HG03045 (cell line): ENCODE data around the gene ABCC3.

Experiments
- ATAC-seq: cut with Tn5 transposase; IDR thresholded peaks from one replicate; pipeline ENCODE4 v1.9.1; 2021; ENCODE audit warnings: mild to moderate bottlenecking, moderate library complexity; ENCODE audit not compliant: unreplicated experiment

Gene ABCC3

DNA sequence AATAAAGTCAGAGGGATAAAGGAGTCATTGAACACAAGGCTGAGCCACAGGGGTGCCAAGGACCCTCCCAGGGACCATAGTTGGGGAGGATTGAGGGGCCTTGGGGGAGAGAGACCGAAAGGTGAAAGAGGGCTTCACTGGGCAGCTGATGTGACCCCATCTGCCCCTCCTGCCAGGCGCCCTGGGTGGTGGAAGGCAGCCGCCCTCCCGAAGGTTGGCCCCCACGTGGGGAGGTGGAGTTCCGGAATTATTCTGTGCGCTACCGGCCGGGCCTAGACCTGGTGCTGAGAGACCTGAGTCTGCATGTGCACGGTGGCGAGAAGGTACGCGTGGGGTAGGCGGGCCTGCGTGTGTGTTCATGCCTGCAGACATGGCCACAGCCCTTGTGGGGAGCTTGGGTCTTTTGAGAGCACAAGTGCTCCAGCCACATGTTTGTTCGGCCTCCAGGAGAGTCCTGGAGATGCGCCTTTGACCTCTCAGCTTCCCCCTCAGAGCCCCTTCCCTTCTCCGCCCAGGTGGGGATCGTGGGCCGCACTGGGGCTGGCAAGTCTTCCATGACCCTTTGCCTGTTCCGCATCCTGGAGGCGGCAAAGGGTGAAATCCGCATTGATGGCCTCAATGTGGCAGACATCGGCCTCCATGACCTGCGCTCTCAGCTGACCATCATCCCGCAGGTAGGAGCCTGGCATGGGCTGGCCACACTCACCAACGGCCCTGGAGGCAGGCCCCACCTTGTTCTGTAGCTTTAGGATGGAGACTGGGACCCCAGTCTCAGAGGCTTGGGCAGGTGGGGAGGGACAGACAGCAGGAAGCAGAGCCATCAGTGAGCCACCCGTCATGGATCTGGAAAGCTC lies 49.0 kb downstream of the ABCC3 start:
- ATAC-seq: no peak

DNA sequence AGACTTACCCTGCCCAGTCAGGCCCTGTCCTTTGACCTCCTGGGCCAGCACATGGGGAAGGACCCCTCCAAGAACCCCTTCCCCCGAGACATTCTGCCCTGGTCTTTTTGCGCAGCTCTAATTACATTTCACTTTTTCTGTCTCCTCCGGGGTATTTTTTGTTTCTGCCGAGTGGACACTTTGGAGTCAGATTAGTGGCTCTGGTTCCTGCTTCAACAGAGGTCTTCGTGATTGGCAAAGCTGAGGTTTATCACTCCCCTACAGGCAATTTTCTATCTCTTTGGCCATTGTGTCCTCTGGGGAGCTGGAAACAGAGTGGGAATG lies 49.6 kb downstream of the ABCC3 start:
- ATAC-seq: no peak

DNA sequence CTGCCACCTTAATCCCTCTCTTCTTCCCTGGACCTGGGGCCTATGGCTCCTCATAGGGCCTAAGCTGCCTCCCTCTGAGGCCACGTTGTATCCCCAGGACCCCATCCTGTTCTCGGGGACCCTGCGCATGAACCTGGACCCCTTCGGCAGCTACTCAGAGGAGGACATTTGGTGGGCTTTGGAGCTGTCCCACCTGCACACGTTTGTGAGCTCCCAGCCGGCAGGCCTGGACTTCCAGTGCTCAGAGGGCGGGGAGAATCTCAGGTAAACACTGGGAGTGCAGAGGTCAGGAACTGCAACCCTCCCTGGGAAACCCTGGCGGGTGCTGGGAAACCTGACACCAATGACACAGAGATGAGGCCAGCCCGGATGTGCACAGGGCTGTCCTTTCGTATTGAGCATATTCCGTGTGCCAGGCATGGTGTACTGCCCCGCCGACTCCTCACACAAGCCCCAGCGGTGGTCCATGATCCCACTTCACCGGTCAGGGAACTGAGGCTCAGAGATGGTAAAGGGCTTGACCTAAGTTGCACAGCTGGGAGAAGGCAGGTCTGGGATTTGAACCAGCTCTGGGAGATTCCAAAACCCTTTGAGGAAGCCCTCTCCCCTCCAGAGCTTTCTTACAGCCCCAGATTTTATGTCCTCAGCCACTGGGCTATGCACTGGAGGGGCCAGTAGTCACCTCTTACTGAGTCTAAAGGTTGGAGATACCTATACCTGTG lies 50.1 kb downstream of the ABCC3 start:
- ATAC-seq: no peak

DNA sequence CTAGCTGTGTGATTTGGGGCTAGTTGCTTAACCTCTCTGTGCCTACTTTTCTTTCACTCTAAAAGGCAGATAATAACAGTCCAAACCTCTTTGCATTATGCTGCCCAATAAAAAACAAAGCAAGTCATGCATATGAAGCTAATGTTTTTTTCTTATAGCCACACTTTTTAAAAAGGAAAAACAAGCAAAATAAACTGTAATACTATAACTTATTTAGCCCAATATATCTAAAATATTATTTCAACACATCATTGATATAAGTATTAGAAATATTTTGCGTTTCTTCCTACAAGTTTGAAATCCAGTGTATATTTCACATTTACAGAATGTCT lies 50.6 kb downstream of the ABCC3 start:
- ATAC-seq: no peak

DNA sequence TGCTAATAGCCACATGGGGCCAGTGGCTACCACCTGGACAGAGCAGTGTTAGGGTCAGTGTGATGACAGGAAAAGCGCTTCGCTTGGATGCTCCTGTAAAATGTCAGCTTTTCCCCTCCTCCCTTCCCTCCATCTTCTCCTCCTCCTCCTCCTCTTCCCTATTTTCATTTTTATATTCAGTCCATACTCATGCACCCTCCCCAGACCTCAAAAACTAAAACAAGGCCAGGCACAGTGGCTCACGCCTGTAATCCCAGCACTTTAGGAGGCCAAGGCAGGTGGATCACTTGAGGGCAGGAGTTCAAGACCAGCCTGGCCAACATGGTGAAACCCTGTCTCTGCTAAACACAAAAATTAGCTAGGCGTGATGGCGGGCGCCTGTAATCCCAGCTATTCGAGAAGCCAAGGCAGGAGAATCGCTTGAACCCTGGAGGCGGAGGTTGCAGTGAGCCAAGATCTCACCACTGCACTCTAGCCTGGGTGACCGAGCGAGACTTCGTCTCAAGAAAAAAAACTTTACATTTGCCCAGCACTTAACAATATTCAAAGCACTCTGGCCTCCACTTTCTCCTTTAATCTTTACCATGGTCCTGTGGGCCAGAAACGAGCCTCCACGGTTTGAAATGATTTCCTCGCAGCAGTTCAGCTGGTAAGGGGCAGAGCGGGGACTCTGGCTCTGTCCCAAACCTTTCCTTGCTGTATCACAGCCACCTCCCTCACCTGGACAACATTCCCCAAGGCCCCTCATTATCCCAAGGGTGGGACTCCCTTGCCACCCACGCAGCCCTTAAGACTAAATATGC lies 51.2 kb downstream of the ABCC3 start:
- no peak for ATAC-seq

DNA sequence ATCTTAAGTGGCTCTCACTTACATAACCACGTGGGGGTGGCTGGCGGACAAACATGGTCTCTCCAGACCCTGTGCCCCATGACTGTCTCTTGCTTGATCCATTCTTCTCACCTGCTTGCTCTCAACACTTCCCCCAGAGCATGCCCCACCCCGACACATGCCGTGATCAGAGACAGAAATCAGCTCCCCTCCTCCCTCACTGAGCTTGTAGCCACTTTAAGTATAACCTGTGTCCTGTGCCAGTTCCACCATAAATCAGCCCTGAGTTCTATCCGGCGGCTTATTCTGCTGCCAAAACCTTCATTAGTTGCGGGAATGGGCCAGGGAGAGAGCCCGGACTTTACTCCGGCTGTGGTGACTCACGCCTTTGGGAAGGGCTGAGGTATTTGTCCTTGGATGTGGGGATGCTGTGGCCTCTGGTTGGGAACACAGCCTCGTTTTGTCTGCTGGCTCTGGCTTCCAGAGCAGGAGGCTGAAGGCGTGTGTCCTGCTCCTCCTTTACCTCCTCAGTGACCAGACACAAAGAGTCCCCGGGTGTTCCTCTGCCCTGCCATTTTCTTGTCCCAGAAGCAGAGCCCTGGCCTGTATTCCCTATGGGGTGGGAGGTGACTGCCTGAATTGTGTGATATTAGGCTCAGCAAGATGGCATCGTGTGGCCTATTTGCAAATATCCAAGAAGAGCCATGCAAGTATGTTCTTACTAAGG lies 52.0 kb downstream of the ABCC3 start:
- no peak for ATAC-seq

DNA sequence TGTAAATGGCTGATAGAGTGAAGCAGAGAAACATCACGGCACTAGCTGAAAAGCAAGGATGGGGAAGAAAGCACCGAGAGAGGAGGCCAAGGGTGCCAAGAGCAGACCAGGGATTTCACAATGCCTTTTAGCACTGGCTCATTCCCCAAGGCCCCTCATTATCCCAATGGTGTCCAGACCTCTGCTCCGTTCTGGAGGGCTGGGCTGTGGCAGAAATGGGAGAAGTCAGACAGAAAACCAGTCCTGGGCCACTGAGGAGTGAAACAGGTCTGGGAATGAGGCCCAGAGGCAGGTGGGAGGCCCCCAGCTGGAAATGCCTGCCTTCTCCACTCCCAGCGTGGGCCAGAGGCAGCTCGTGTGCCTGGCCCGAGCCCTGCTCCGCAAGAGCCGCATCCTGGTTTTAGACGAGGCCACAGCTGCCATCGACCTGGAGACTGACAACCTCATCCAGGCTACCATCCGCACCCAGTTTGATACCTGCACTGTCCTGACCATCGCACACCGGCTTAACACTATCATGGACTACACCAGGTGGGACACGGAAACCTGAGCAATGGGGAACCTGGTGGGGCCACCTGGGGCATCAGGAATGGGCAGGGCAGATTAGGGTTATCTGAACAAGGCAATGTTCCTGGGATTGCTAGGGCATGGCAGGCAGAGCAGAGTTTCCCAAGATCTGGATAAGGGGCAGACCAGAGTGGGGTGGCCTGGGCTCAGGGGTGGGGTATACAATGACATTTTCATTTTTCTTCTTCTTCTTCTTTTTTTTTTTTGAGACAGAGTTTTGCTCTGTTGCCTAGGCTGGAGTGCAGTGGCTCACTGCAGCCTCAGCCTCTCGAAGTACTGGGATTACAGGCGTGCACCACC lies 52.8 kb downstream of the ABCC3 start:
- no peak for ATAC-seq

DNA sequence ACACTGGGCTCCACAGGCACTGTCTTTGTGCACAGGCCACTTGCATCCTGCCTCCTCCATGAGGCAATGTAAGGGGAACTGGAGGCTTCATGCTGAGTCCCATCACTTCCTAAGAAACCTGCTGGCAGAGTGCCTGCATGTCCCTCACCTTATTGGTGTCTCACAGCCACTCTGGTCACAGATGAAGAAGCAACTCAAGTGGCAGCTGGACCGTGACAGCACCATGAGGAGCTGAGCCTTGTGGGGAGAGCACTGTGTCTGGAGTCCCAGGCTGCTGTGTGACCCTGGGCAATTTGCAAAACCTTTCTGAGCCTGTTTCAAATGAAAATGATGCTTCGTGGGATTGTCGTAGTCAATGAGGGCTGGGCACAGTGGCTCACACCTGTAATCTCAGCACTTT lies 53.6 kb downstream of the ABCC3 start:
- ATAC-seq: no peak

DNA sequence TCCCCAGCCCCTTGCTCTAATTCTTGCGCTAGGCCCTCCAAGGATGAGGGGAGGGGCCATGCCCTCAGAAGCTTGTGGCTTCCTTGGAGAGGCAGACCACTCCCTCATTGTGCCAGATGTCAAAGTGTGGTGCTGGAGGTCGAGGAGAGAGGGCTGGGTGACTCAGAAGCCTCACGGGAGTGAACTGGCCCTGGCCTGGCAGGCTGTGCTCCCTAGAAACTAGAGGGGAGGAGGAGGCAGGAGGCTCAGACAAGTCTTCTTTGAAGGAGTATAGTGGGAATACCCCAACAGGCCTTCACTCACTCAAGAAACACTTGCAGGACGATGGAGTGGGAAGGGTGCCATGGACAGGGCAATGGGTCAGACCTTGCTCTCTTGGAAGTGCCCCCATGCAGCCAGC lies 54.6 kb downstream of the ABCC3 start:
- ATAC-seq: no peak

DNA sequence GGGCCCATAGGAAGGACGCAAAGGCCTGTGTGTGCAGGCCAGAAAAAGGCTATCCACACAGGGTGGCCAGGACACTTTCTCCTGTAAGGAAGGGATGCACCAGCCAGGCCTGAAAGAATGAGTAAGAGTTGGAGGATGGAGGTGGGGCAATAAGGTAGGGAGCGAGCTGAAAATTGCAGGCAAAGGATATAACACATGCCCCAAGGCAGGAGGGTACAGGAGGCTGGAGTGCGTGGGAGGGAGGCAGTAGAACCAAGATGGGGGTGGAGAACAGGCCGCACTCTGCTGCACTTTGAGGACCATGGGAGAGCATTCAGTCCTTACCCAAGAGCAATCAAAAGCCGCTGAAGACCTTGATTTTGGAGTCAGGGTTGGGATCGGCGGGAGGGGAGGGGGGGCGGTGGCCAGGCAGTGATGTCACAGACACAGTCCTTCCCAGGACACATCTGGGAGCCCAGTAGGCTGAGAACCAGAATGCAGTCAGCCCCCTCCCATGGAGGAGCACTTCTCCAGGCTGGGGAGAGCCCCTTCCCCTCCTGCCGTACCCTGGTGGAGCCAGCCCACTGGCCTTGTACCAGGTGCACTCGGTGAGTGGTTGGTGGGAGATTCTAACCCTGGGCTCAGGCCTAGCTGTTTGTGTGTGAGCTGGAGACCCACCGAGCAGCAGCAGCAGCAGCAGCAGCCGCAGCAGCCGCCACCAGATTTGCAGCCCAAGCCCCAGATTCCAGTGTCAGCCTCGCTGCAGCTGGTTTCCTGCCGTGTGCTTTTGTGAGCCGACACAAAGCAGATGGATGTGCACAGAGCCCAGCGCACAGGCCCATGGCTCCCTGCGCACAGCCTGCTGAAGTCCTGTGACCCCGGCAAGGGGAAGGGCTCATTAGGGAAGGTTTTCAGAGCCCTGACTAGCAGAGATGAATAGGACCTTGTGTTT lies 55.5 kb downstream of the ABCC3 start:
- ATAC-seq: no peak

DNA sequence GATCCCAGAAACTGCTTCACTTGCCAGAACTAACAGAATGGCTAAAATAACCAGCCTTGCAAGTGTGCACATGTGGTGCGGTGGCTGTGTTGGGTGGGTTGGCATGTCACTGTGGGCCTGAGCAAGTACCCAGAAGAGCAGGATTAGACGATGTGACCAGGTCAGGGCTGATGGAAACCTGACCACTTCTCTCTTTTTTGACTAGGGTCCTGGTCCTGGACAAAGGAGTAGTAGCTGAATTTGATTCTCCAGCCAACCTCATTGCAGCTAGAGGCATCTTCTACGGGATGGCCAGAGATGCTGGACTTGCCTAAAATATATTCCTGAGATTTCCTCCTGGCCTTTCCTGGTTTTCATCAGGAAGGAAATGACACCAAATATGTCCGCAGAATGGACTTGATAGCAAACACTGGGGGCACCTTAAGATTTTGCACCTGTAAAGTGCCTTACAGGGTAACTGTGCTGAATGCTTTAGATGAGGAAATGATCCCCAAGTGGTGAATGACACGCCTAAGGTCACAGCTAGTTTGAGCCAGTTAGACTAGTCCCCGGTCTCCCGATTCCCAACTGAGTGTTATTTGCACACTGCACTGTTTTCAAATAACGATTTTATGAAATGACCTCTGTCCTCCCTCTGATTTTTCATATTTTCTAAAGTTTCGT lies 56.3 kb downstream of the ABCC3 start:
- no peak for ATAC-seq

DNA sequence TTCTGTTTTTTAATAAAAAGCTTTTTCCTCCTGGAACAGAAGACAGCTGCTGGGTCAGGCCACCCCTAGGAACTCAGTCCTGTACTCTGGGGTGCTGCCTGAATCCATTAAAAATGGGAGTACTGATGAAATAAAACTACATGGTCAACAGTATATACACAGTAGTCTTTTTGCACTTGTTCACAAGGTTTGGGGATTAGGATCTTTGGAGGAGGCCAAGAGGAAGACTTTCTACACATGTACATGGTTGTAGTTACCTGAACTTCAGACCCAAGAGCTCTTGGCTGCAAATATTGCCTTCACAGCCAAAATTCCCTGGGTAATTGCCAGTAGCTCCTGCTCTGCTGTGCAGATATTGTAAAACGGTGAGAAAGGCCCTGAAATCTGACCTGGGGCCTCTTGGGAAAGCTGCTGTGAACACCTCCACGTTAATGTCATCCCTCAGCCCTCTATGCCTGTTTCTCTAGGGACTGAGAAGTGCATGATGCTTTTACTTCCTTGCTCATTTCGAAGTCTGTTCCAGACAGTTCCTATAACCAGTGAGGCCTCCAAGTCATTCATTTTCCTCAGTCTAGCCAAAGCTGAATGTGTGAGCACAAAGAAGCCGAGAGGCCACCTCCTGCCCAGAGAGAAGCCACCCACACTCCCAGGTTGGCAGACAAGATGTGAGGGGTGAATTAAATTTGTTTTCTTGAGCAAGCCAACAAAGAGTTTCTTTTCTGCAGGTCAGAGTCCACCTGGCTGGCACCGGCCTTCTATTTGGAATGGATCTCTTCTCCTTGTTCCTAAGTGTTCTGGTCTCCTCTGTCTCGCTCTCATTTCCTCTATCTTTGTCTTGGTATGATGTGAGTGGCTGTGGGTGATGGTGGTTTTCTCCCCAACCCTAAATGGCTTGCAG lies 57.1 kb downstream of the ABCC3 start:
- ATAC-seq: no peak

DNA sequence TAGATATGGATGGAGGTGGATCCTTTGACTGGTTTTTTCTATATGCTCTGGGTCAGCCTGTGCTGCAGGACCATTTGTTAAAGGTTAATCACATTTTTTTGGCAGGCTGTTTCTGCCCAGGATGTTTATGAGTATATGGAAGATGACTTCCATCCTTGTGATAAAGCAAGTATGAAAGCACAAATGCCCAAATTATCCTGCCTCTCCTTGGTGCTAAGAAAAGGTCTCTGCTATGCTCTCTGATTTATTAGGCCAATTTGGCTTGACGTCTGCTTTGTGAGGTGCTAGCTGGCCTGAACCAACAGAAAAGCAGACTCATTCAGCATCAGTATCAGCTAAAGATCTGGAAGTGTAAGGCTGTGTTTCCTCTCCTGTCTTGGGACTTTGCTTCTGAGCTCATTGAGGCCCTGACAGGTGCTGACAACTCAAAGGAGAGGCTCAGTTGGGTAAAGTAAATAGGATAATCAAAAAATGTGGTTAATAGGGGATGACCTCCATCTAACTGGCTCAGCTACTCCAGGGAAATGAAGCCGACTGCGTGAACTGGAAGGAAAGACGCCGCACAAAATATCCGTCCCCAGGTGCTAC lies 57.9 kb downstream of the ABCC3 start:
- ATAC-seq: no peak

DNA sequence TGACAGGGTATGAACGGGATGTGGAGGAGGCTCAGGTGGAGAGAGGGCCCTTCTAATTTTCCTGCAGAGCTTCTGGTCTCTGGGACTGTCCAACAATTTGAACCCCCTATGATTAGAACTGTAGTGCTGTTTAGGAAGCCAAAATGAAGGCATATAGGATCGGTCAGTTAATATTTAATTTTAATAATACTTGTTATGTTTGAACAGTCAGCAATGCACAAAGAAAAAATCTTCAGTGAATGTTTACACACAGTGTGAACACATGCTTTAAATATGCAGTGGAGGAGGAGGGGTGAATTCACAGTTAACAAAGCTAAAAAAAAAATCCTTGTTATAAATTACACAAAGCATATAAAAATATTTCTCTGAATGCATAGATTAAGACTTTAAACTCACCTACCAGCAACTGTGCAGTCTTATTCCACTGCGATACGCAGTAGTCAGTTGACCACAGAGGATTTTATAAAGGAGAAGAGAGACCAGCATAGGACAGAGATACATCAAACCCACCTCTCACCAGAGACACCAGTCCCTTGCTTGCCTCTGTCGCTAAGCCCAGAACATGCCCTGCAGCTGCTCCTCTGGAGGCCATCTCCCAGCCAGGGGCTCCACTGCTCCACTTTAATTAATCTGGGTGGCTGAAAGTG lies 58.5 kb downstream of the ABCC3 start:
- no peak for ATAC-seq

DNA sequence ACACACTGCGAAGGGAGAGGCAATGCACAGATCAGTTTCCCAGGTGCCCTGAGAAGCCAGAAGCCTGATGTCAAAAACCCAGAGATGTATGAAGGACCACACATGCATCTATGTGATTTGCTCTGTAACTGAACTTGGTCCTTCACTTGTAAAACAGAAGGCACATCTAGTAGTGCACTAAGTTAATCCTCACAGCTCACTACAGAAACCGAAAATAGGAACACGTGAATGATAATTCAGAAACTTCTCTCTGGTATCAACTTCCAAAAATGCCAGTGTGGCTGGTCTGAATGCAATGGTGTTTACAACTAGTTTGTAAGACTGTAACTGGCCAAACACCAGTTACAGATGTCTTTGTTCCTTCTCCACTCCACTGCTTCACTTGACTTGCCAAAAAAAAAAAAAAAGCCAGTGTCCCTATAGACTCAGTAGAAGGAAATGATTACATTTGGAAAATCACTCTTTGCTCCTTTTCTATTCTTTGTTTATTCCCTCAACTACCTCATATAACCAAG lies 61.7 kb downstream of the ABCC3 start:
- ATAC-seq: no peak

DNA sequence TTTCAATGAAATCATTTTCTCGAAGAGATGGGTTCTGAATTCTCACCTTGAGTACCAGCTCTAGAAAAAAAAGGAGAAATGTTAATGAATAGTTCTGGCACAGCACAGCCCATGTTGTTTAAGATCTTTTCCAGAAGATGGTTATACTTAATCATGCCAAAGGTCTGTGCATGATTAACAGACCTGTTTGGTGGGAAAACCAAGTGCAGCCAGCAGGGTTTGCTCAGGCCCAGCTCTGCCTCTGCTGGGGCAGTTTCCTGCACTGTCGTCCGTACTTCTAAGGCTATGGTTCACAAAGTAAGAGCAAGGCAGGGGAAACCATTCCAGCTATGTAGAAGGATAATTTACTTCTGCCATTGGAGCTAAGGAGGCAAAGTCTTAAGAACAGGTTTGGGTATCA lies 62.4 kb downstream of the ABCC3 start:
- ATAC-seq: no peak
